Measurements from ENCODE around the gene MDH2.

DNA sequence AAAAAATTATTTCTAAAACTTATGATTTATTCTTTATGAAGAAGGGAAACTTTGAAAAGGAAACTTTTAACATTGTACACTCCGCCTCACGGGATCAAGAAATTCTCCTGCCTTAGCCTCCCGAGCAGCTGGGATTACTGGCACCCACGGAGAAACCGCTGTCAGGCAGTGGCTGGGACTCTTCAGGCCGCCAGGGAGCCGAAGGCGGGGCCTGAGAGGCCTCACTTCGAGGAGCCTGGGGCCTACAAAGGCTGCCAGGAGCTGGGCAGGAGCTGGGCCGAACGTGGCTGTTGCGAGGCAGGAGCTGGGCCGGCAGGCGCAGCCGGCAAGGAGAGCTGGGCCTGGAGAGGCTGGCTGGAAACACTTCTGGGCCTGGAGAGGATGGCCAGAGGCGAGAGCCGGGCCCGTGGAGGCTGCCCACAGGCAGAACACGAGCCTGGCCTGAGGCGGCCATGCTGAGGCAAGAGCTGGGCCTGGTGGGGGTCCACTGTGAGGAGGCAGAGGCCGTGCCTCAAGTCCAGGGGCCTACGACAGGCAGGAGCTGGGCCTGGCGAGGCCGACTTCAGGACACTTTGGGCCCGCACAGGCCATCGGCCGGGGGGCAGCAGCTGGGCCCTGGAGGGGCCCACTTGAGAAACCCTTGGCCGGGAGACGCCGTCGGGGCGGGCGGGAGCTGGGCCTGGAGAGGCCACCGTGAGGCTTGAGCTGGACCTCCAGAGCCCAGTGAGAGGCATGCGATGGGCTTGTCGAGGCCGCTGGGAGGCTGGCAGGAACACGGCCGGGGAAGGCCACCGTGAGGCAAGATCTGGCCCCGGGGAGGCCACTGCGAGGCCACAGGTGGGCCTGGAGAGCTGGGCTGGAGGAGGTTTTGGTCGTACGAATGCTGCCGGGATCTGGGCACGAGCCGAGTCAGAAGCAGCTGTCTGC lies 23.7 kb downstream of the MDH2 start:
- TF ChIP-seq MAX (IDR thresholded peaks at IDR 0.05): no peak
- TF ChIP-seq EP300 (IDR thresholded peaks at IDR 0.05; ENCODE audit: borderline replicate concordance): no peak
- no peak for TF ChIP-seq TAF1 (IDR thresholded peaks at IDR 0.05; ENCODE audit: low read depth)
